HepG2 (cell line): Measurements from ENCODE around the gene ARHGEF40. TPM values are rescaled to one million over a fixed set of nuclear protein-coding genes. Genes with fewer than 3 reads are reported as not detected.

ENCODE experiments used
- ATAC-seq: fragments of 200-7000 bp; cut with Tn5 transposase; 3 replicates; pipeline ENCODE4 v1.9.1; 2020; ENCODE audit warnings: mild to moderate bottlenecking, moderate library complexity
- BruUV-seq: library from RNA; stranded (reverse); fragments of 400-500 nt; replicated peaks from 2 replicates; lab custom pipeline; 2021; lab: Mats Ljungman, UMichigan
- CTCF ChIA-PET: fragments of 300-600 bp; formaldehyde crosslinking; extraction: SDS; loops from one replicate; lab custom pipeline; 2021; ENCODE audit warnings: low total read pairs, inconsistent platforms, low intra/inter-chr PET ratio; lab: Yijun Ruan, JAX
- POLR2A ChIA-PET: fragments of 350-600 bp; sonication (Branson Sonifier 250); formaldehyde crosslinking; loops from one replicate; lab custom pipeline; 2020; ENCODE audit warnings: antibody characterized with exemption, inconsistent platforms; lab: Yijun Ruan, JAX
- DNase-seq: peaks from one replicate; pipeline ENCODE4 v3.0.0-alpha.2; 2015; ENCODE audit warnings: low spot score
- FAIRE-seq: peaks from 3 replicates; lab custom pipeline; 2011; peaks lifted over from hg19 to GRCh38; lab: Jason Lieb, UNC
- H2AFZ ChIP-seq: one replicate; pipeline ENCODE4 v1.6.1; 2011; ENCODE audit warnings: low read length, inconsistent platforms
- H3K27ac ChIP-seq: fragments of 300-600 bp; 3 replicates; pipeline ENCODE4 v1.8.0; 2011; ENCODE audit warnings: mixed run types, mild to moderate bottlenecking, mixed read lengths, low read length, inconsistent platforms; ENCODE audit not compliant: insufficient read depth; ENCODE audit errors: extremely low read length
- H3K27me3 ChIP-seq, 2 experiments: fragments of 200-600 bp in 1 of 2; 2 replicates in 1 of 2; 3 replicates in 1 of 2; pipeline versions ENCODE4 v1.6.0 to v1.8.0; 2011; ENCODE audit warnings: low read length in 2 of 2, mild to moderate bottlenecking in 2 of 2, moderate library complexity in 2 of 2, inconsistent platforms in 1 of 2; ENCODE audit not compliant: insufficient read depth in 2 of 2, control insufficient read depth in 1 of 2
- H3K36me3 ChIP-seq, 2 experiments: fragments of 200-600 bp in 1 of 2; replicated peaks in 1 of 2; 2 replicates in 1 of 2; 3 replicates in 1 of 2; pipeline versions ENCODE4 v1.5.1 to v1.8.0; 2011; ENCODE audit warnings: low read length in 2 of 2, inconsistent platforms in 1 of 2; ENCODE audit not compliant: insufficient read depth in 2 of 2, control insufficient read depth in 1 of 2
- H3K4me1 ChIP-seq: 2 replicates; pipeline ENCODE4 v1.5.1; 2012; ENCODE audit warnings: low read length, inconsistent platforms; ENCODE audit not compliant: insufficient read depth
- H3K4me2 ChIP-seq: 2 replicates; pipeline ENCODE4 v1.6.0; 2011; ENCODE audit warnings: low read depth, low read length, inconsistent platforms
- H3K4me3 ChIP-seq, 3 experiments: fragments of 200-600 bp in 1 of 3; sonication (generic), shearing (Covaris generic) in 1 of 3; replicated peaks in 1 of 3; 2 replicates each; pipeline ENCODE4 v1.5.1; 2011 to 2016; ENCODE audit warnings: low read length in 3 of 3, inconsistent platforms in 2 of 3, low read depth in 2 of 3, mild to moderate bottlenecking in 2 of 3, control low read depth in 1 of 3, mixed read lengths in 1 of 3; ENCODE audit not compliant: insufficient read depth in 1 of 3
- H3K79me2 ChIP-seq: one replicate; pipeline ENCODE4 v1.6.1; 2011; ENCODE audit warnings: low read length, inconsistent platforms; ENCODE audit not compliant: insufficient read depth
- H3K9ac ChIP-seq: 2 replicates; pipeline ENCODE4 v1.6.0; 2011; ENCODE audit warnings: mild to moderate bottlenecking, low read depth, low read length, inconsistent platforms; ENCODE audit not compliant: insufficient read depth
- H3K9me3 ChIP-seq: 2 replicates; pipeline ENCODE4 v1.5.1; 2012; ENCODE audit warnings: mild to moderate bottlenecking, low read length
- H4K20me1 ChIP-seq: 2 replicates; pipeline ENCODE4 v1.6.0; 2011; ENCODE audit warnings: inconsistent platforms, mild to moderate bottlenecking, low read length, moderate library complexity; ENCODE audit not compliant: insufficient read depth
- ARNT ChIP-seq: fragments of 450-650 bp; IDR thresholded peaks from 2 replicates; pipeline ENCODE4 v1.6.1; 2017
- ATRX ChIP-seq: sonication (generic); formaldehyde crosslinking; IDR thresholded peaks from 2 replicates; pipeline ENCODE4 v1.4.0; 2020; ENCODE audit warnings: missing genetic modification reagents, borderline replicate concordance
- CENPT ChIP-seq: sonication (generic); formaldehyde crosslinking; IDR thresholded peaks from 2 replicates; pipeline ENCODE4 v1.8.0; 2022; ENCODE audit warnings: low read depth, mild to moderate bottlenecking, moderate library complexity, missing genetic modification reagents
- CREB1 ChIP-seq, 2 experiments: fragments of 450-650 bp in 1 of 2; IDR thresholded peaks; 2 replicates each; pipeline ENCODE4 v1.6.1; 2016 to 2017; ENCODE audit warnings: control low read depth in 1 of 2, mild to moderate bottlenecking in 1 of 2, missing compliant biosample characterization in 1 of 2, missing genetic modification characterization in 1 of 2
- DRAP1 ChIP-seq: IDR thresholded peaks from 2 replicates; pipeline ENCODE4 v1.6.1; 2016; ENCODE audit warnings: missing genetic modification reagents, missing compliant biosample characterization
- HNF4A ChIP-seq: sonication (generic); formaldehyde crosslinking; IDR thresholded peaks from 2 replicates; pipeline ENCODE4 v1.4.0; 2020; ENCODE audit warnings: missing genetic modification reagents
- MED1 ChIP-seq: sonication (generic); formaldehyde crosslinking; IDR thresholded peaks from 2 replicates; pipeline ENCODE4 v1.4.0; 2020; ENCODE audit warnings: missing genetic modification reagents
- MYNN ChIP-seq: sonication (generic); formaldehyde crosslinking; IDR thresholded peaks from 2 replicates; pipeline ENCODE4 v1.4.0; 2020; ENCODE audit warnings: mild to moderate bottlenecking, low read depth, missing genetic modification reagents
- POLR2AphosphoS5 ChIP-seq: IDR thresholded peaks from 2 replicates; pipeline ENCODE4 v1.6.1; 2012; ENCODE audit warnings: low read depth, low read length
- RBAK ChIP-seq: sonication (generic); formaldehyde crosslinking; IDR thresholded peaks from 2 replicates; pipeline ENCODE4 v1.5.1; 2020; ENCODE audit warnings: mild to moderate bottlenecking, missing genetic modification reagents
- RFX3 ChIP-seq: IDR thresholded peaks from 2 replicates; pipeline ENCODE4 v1.6.1; 2016; ENCODE audit warnings: missing biosample characterization, missing genetic modification reagents
- SNAPC5 ChIP-seq: sonication (generic); formaldehyde crosslinking; IDR thresholded peaks from 2 replicates; pipeline ENCODE4 v1.8.1; 2023; ENCODE audit warnings: mild to moderate bottlenecking, missing genetic modification reagents, borderline replicate concordance
- ZGPAT ChIP-seq: IDR thresholded peaks from 2 replicates; pipeline ENCODE4 v1.6.1; 2016; ENCODE audit warnings: mild to moderate bottlenecking
- ZNF280D ChIP-seq: sonication (generic); formaldehyde crosslinking; IDR thresholded peaks from 2 replicates; pipeline ENCODE4 v1.5.1; 2020; ENCODE audit warnings: mild to moderate bottlenecking, missing genetic modification reagents
- ZNF589 ChIP-seq: sonication (generic); formaldehyde crosslinking; conservative IDR thresholded peaks from 2 replicates; pipeline ENCODE4 v1.8.0; 2022; ENCODE audit warnings: mild to moderate bottlenecking, moderate library complexity, missing genetic modification reagents
- ZNF75D ChIP-seq: sonication (generic); formaldehyde crosslinking; IDR thresholded peaks from 2 replicates; pipeline ENCODE4 v1.8.1; 2023; ENCODE audit warnings: missing genetic modification reagents, mild to moderate bottlenecking, borderline replicate concordance
- ZNF766 ChIP-seq: sonication (generic); formaldehyde crosslinking; IDR thresholded peaks from 2 replicates; pipeline ENCODE4 v1.5.0; 2020; ENCODE audit warnings: missing genetic modification reagents, borderline replicate concordance
- ZSCAN5A ChIP-seq: sonication (generic); formaldehyde crosslinking; IDR thresholded peaks from 2 replicates; pipeline ENCODE4 v1.8.0; 2022; ENCODE audit warnings: mild to moderate bottlenecking, missing genetic modification reagents, borderline replicate concordance
- WGBS: methylation state at CpG from one replicate; pipeline ENCODE4 v1.1.6; 2017; ENCODE audit warnings: low lambda C conversion rate; 5-methylcytosine and 5-hydroxymethylcytosine counted together
- in situ Hi-C: cut with HindIII; loops from 2 replicates; pipeline ENCODE4 v1.10.0; 2017; ENCODE audit warnings: low pct_unique_long_range_greater_than_20kb; ENCODE audit not compliant: extremely low pct_ligation_motif_present
- intact Hi-C: fragments of 100-400 bp; cut with micrococcal nuclease; formaldehyde crosslinking; loops from one replicate; pipeline ENCODE4 v1.10.0; 2022; ENCODE audit not compliant: unreplicated experiment
- polyA plus RNA-seq, 8 experiments: library from polyadenylated mRNA; depleted of rRNA in 3 of 8; stranded (reverse) in 7 of 8; unstranded in 1 of 8; fragments of >200 nt; fragmentation: Illumina TruSeq in 4 of 8; extraction: Trizol in 4 of 8; gene quantifications; 2 replicates each; pipeline versions ENCODE4 v1.2.1 to v1.2.3, GENCODE V29; 2011 to 2016; ENCODE audit warnings: low read depth in 4 of 8, missing spikeins in 1 of 8, mixed read lengths in 1 of 8; ENCODE audit not compliant: insufficient read depth in 1 of 8
- total RNA-seq, 5 experiments: library from RNA; depleted of rRNA; stranded (reverse); fragments of >200 nt; fragmentation: Illumina TruSeq; extraction: Trizol; gene quantifications; 2 replicates each; pipeline ENCODE4 v1.2.3, GENCODE V29; 2016; ENCODE audit warnings: low read depth in 1 of 5

The ARHGEF40 gene
- total and polyA plus RNA-seq, 2 of the 13 experiments (the other 11 are each of a cell fraction or from before 2014, with no cell fraction given) = 28.1 to 78.1 TPM

- BruUV-seq = no TSS peak
- H3K4me1 ChIP-seq = peaks cover 76% of the 10 kb centered on the region
- in situ Hi-C loops = loop anchor here (5.0 kb wide), 2 partner anchors 34 to 84 kb away; no protein-coding TSS in a partner anchor
Observed at GRCh38 chr14:21100931-21101330, 30.8 kb downstream of the ARHGEF40 start, which contains the start of gene TMEM253. Gene TMEM253 (plus strand): TSS chr14:21101066. CDS start chr14:21101344, 278 bp downstream.

More at GRCh38 chr14:21100931-21101330, 30.8 kb downstream of the ARHGEF40 start, which contains the start of gene TMEM253:
- 90% methylated on average over 5 of the region's 5 CpGs for WGBS
- Histone ChIP-seq H3K9ac (no peak within 1 kb of the TSS), H3K27ac (no peak within 1 kb of the TSS), H2AFZ (no peak within 1 kb of the TSS), H3K4me2 (no peak within 1 kb of the TSS), H3K79me2 (peaks cover 31% of the 10 kb centered on the region), H3K4me3 (no peak within 1 kb of the TSS), H3K9me3 (no peaks in the 10 kb centered on the region), H4K20me1 (no peaks in the 10 kb centered on the region), H3K27me3 (no peaks in the 10 kb centered on the region; a peak in 1 of 5 replicates), H3K36me3 (no peaks in the 10 kb centered on the region)
- no peak for TF ChIP-seq ZNF766 (CRISPR knock-in tag)
- no peak for TF ChIP-seq ZNF75D
- no peak for TF ChIP-seq HNF4A (CRISPR knock-in tag)
- no peak for TF ChIP-seq ARNT
- no peak for TF ChIP-seq ZGPAT
- TF ChIP-seq ZSCAN5A = no peak
- no peak for TF ChIP-seq ZNF280D
- TF ChIP-seq MED1 (CRISPR knock-in tag) = no peak
- no peak for TF ChIP-seq RBAK
- no peak for TF ChIP-seq DRAP1 (CRISPR knock-in tag)
- TF ChIP-seq CREB1 (IDR thresholded peaks at IDR 0.05) = no peak
- TF ChIP-seq CREB1 (CRISPR knock-in tag; IDR thresholded peaks at IDR 0.05) = no peak
- TF ChIP-seq ATRX (CRISPR knock-in tag) = no peak
- TF ChIP-seq SNAPC5 (CRISPR knock-in tag) = no peak
- no peak for TF ChIP-seq ZNF589
- TF ChIP-seq CENPT (CRISPR knock-in tag) = no peak
- TF ChIP-seq MYNN (CRISPR knock-in tag) = no peak
- TF ChIP-seq RFX3 (CRISPR knock-in tag) = no peak
- TF ChIP-seq POLR2AphosphoS5 = no peak
- CTCF ChIA-PET = no interaction called here
- intact Hi-C loops = no loop called here
- FAIRE-seq (no peak), DNase-seq (no peak), ATAC-seq (no peak)
- POLR2A ChIA-PET = interaction anchor here (6.5 kb wide), 1 partner anchor 31 kb away, joined by 141 read pairs; the partner anchor contains the start of gene ARHGEF40
